Activated T-cell treated with anti-CD3 and anti-CD28 coated beads for 1 hour (primary cell): Measurements from ENCODE around the gene ALG12.
A peak's percentile ranks its signal among the peaks of the same experiment; 100 is the strongest.
"Not testable (repeated sequence)": the region's sequence is repeated elsewhere in the genome, so short reads cannot be mapped to it uniquely, and the experiment has no call there.

Source experiments
- DNase-seq: peaks from one replicate; pipeline ENCODE4 v3.0.0-alpha.2; 2020; ENCODE audit warnings: low read depth

Gene ALG12

GRCh38 chr22:49945042-49945794 lies 27.0 kb upstream of the ALG12 start:
- not testable (repeated sequence) for DNase-seq

DNA sequence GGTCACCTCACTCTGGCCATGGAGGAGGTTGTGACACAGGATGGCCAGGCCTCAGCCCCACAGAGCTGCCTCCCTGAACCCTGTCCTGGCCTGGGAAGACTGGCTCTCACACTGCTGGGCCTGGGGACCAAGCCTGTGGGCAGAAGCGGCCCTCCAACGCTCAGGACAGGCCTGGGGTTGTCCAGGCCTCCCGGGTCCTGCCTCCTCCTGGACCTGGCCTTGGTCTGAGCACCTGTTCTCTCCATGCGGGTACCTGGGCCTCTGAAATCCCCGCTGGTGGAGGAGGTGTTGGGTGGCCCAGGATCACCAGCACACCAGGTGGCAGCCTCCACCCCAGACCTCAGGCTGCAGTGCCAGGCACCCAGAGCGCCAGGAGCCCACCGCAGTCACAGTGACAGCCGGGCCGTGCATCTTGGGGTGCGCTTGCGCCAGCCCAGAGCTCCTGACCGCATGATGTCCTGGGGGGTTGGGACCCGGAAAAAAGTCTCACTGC lies 26.2 kb upstream of the ALG12 start:
- no peak for DNase-seq

DNA sequence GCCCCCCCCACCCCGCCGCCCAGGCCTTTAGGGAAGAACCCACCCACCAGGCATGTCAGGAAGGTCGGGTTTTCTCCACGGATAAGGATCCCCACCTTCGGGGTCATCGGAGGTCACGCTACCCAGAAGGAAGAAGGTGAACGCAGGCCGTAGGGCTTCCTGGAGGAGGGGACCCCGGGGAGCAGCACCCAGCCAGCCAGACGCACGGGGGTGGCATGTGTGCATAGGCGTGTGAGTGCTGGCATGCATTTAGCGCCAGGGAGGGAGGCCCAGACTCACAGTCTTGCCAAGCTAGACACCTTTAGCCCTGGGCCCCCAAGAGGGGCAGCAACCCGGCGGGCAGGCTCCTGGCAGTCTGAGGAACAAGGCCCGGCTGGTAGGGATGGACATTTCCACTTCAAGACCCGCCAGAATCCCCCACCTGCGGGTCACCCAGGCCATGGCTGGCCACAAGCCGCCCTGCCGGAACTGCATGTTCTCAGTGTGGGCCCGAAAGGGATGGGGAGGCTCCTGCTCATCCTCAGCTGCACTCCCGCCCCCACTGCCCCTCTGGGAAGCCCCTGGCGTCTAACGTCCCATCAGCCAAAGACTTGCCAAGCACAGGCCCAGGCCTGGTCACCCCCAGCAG lies 25.6 kb upstream of the ALG12 start:
- no peak for DNase-seq

GRCh38 chr22:49943405-49943765 lies 25.1 kb upstream of the ALG12 start:
- DNase-seq = no peak

DNA sequence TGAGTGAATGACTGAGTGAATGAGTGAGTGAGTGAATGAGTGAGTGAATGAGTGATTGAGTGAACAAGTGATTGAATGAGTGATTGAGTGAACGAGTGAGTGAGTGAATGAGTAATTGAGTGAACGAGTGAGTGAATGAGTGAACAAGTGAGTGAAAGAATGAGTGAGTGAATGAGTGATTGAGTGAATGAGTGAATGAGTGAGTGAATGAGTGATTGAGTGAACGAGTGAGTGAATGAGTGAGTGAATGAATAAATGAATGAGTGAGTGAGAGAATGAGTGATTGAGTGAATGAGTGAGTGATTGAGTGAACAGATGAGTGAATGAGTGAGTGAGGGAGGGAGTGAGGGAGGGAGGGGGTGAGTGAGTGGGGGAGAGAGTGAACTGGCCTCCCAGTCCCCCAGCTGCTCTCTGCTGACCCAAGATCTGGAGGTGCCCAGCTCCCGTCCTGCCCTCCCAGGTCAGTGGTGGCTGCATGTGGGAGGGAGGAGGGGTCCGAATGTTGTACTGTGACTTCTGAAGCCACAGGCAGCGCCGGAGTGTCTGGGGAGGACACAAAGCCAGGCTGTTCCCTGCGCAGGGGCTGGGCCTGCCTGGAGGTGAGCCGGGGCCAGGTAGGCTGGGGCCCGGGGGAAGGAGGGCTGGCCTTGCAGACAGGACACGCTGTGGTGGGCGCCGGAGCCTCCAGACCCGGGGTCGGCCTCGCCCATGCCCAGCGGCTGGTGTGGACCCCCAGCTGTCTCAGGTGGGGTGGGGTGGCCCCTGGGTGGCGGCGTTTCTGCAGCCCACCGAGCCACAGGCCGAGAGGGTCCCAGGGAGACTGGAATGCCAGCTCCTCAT lies 24.5 kb upstream of the ALG12 start:
- no peak for DNase-seq

DNA sequence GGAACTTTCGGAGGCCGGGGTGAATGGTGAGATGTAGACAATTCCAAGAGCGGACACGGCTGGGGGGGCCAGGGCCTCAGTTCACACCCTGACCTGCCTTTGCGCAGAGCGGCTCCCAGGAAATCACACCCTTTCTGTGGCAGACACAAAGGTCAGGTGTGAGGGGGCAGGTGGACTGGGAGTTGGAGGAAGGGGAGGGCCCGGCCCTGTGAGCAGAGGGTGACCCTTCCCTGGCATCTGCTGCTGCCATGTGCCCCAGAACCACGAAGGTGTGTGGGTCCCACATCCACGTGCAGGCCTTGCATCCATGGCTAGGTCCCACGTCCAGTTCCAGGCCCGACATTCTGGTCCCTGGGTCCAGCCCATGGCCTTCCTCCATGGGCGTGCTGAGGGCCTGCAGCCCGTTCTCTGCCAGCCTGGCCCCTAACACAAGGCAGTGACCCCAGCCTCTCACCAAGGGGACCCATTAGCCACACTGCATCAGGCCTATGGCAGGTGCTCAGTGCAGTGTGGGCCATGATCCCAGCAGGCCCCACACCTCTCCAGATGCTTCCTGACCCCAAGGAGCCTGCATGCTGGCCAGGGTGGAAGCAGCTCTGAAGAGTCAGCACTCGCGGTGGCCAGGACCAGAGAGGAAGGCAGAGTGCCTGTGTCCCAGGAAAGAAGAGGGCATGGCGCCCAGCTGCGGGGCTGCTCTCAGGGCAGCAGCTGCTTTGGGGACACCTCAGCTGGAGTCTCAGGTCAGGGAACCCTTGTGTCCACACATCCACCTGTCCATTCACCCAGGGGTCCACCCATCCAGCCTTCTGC lies 23.5 kb upstream of the ALG12 start:
- no peak for DNase-seq

DNA sequence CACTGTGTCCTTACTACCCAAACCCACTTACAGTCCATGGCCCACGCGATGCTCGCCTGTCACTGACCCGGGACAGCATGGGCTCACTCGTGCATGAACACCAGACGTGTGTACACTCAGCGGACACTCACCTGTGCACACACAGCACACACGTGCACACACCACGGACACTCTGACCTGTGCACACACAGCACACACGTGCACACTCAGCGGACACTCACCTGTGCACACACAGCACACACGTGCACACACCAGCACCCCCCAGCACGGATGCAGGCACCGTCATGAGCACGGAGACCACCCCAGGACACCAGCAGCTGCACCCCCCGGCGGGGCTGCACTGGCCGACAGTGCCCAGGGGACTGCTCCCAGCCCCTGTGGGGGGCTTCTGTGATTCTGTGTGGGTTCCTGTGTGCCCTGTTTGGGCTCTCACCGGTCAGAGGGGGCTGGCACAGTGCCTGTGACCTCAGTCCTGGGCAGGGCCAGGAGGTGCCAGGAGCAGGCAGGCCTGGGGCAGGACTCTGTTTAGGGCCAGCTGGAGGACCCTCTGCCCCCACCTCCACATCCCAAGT lies 20.4 kb upstream of the ALG12 start:
- no peak for DNase-seq

- no peak for DNase-seq
These were observed 19.7 kb upstream of the ALG12 start for GRCh38 chr22:49937758-49938564.

DNA sequence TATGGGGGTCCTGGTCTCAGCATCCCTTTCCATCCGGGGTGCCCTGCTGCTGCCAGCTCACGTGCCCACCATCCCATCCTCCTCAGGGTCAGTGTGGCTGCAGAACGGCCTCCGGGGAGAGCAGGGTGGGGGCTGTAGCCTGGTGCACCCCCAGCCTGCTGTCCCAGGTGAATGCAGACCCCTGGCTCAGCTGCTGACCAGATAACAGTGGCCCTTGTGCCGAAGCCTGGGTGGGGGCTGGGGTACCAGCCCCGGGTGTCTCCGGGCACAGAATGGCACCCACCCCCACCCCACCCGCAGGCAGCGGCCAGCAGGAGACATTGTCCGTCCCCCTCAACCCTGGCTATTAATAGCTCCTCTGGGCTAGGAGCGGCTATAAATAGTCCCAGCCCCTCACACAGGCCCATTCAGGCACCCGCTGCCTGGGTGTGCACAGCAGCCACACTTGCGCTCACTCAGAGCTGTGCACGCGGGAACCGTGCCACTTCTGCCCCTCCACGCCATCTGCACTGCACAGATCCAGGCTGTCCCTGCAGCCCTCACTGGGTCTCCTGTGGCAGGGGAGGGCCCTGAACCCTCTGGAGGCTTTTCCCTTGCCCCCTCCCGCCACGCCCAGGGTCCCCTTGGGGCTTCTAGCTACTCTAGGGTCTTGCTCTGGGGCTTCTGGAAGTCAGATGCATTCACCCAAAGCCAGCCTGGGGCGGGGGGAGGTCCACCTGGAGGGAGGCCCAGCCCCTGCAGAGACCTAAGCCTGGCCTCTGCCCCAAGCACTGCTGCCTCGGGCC lies 18.9 kb upstream of the ALG12 start:
- no peak for DNase-seq

- DNase-seq = peak; percentile 91
These were observed 18.1 kb upstream of the ALG12 start for GRCh38 chr22:49936018-49936972.

DNA sequence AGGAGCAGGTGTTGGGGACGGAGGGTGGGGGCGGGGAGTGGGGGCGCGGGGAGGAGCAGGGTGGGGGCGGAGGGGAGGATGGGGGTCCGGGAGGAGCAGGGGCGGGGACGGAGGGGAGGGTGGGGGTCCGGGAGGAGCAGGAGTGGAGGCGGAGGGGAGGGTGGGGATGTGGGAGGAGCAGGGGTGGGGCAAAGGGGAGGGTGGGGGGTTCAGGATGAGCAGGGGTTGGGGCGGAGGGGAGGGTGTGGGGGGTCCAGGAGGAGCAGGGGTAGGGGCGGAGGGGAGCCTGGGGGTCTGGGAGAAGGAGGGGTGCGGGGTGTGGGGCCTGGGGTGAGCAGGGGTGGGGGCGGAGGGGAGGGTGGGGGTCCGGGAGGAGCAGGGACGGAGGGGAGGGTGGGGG lies 17.3 kb upstream of the ALG12 start:
- peak; percentile 44 for DNase-seq

DNA sequence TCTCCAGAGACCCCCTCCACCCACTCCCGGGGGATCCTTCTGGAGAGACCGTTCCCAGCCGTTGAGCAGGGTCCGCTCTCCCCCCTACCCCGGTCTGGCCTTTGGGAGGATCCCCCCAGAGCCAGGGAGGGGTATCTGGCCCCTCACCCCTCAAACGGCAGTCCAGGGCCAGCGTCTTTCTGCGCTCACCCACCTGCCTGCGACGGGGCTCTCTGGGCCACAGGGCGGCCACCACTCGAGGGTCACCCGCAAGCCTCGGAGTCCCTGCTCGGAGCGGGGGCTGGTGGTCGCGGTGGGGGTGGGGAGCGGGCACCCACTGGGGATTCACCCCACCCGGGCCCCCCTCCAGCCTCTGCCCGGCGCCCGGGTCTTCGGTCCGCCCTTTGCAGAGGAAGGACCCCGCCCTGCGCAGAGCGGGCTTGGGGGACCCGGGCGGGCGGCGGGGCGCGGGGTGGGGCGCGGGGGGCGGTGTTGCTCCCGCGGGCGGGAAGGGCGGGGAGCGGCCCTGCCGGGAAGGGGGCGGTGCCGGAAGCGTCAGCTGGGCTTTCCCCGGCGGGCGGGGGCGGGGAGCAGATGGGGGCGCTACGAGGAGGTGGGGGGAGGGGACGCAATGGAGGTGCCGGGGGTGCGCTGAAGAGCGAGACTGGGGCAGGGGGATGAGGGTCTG lies 16.8 kb upstream of the ALG12 start:
- peak; percentile 91 for DNase-seq

DNA sequence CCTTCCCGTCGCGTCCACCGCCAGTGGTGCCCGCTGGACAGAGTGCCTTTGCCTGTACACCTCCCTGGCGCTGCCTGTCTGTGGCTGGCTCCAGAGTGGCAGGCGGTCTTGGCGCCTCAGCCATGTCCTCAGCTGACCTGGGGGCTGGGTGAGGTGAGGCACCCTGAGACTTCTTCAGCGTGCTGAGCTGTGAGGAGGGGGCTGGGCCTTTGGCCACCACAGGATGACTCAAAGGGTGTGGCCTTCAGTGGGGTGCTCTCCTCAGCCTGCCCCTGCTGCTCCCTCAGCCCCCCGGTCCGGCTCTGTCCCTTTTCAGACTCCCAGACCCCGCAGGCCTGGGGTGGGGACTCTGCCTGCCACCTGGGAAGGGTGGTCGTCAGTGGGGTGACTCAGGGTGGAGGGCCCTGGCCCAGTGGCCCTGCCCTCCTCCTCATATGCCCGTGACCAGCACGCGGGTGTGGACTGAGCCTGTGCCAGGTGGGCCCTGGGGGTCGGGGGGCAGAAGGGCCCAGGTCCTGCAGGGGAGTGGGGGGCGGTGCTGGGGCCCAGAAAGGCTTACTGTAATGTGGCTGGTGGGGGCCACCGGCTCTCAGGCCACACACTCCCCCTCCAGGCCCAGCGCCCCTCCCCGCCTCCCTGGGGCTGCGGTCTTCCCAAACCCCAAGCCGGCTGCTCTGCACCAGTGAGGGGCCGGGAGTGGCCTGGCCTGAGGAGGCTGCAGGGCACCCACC lies 16.1 kb upstream of the ALG12 start:
- DNase-seq = no peak

GRCh38 chr22:49933236-49934159 lies 15.3 kb upstream of the ALG12 start:
- no peak for DNase-seq

DNA sequence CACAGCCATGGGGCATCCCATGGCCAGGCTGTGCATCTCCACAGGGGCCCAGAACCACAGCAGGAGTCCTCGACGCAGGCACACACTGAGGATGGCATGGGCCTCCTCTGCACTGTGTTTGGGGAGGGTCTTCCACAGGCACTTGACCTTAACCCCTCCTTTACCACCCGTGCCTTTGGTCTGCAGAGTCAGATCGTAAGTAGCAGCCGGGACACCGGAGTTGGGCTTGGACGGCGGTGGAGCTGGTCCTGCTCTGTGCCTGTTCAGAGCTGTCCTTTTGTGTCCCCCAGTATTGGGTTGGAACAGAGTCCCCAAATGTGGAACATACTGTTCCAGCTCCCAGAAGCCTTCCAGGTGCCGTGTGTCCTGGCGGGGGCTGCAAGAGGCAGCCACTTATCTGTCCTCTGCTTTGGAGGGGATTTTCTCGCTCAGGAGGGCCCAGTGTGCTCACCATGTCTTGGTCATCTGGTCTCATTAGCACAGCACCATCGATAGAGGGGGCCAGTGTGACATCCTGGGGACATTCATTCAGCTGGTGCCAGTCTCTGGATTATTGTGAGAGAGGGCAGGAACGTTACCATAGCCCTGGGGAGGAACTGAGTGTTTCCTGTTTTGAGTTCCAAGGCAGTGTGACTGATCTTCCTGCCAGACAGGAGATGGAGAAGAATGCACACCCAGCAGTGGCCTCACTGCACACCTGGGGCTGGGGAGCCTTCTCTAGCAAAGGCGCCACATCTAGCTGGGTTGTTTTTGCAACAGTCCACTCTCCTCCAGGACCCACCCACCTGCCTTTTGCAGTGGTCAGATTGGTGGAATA lies 12.6 kb upstream of the ALG12 start:
- DNase-seq = no peak
